ENCODE data around the gene SLC24A3.

The SLC24A3 gene

DNA sequence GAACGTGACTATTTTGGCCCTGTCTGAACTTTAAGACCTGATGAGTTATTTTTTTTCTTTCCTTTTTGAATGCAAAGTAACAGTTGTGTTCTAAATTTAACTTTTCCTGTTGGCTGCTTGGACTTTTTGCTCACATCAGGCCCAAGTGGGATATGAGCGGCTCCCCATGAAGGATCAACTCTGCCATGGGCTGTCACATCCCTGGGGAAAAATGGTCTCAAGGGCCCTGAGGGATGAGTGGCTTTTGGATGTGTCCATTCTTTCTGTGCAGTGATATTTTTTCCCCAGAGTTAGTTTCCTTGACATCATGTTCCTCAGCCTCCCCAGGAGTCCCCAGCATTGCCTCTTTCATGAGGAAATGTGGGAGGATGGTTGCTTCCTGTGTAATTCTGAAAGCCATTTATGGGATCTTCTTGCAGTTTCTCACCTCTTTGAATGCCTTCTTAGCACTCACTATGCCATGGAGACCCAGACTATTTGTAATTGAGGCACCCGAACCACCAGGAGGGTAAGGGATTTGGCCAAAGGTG lies 92.5 kb downstream of the SLC24A3 start:
- DNase-seq, result no peak

DNA sequence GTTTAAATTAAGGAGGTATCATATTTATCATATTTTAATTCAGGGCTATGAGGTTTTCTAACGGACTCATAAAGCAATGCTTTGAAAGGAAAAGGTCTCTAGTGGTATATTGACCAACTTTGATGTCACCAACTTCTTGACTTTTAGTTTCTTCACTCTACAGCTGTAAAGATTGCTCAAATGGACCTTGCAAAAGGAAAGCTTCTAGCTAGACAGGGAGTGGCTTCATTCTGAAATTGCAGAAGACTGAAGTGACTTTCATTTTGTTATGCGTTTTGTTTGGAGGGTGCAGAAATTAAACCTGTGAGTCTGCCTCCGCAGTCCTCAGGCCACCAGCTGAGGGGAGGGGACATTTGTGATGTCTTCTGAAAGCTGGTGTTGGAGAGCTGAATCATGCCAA lies 95.7 kb downstream of the SLC24A3 start:
- DNase-seq, result no peak

DNA sequence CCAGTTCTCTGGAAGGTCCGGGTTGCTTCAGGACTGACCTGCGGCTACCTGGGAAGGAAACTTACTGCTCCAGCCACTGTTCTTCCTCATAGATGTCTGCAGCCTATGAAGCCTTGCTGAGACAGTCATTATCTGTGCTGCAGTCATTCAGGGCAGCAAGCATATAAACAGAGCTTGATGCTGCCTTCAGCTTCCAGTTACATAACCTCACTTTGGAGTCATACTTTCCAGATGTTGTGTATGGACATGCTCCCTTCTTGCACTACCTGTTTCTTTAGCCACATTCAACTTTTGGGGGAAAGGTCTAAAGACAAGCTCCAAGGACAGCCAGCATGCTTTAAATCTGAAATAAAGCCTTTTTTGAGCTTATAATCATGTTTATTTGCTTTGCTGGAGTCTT lies 98.1 kb downstream of the SLC24A3 start:
- no peak for DNase-seq

DNA sequence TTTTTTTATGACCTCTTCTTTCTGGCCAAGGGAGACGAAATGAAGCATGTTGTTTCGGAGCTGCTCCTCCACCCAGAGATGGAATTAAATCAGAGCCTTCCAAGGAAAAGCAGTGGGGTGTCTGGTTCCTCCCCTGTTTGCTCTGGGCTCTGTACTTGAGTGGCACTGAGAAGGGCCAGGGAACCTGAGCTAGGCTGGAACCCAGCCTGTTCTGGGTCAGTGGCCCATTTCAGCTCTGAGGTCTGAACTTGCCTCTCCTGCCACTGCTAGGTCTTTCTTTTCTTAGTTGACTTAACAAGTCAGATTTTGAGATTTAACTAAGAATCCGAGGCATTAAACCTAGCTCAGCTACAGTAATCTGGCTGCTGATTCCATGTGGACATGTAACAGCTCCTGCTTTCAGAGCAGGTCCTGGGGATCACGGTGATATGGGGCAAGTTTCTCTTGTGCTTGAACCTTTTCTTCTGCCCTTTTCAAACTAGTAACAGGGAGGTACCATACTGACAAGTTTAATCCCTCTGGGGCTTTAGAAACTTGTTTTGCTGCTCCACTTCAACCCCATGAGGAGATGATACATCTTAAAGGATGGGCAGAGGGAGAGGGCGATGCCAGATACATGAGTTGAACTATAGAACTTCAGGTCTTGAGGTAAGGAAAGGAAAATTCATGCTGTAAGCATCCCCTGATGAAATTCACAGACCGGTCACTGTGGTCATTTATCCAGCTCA lies 101.1 kb downstream of the SLC24A3 start:
- no peak for DNase-seq

DNA sequence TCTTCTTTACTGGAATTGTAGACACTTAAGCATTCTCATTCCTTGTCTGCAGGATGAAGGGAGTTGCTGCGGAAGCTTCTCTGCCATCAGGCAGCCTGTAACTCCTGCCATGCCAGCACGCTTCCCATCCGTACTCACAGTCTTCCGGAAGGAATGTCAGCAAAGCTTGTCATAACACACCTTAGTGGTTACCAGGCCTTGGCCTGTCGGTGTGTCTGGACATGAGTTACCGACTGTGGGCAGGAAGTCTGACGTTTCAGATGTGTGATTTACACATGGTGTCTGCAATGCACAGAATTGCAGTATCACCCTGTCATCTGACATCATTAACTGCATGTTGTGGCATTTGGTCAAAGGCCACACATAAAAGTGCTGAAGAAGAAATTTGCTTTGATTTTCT lies 102.2 kb downstream of the SLC24A3 start:
- DNase-seq, result no peak

DNA sequence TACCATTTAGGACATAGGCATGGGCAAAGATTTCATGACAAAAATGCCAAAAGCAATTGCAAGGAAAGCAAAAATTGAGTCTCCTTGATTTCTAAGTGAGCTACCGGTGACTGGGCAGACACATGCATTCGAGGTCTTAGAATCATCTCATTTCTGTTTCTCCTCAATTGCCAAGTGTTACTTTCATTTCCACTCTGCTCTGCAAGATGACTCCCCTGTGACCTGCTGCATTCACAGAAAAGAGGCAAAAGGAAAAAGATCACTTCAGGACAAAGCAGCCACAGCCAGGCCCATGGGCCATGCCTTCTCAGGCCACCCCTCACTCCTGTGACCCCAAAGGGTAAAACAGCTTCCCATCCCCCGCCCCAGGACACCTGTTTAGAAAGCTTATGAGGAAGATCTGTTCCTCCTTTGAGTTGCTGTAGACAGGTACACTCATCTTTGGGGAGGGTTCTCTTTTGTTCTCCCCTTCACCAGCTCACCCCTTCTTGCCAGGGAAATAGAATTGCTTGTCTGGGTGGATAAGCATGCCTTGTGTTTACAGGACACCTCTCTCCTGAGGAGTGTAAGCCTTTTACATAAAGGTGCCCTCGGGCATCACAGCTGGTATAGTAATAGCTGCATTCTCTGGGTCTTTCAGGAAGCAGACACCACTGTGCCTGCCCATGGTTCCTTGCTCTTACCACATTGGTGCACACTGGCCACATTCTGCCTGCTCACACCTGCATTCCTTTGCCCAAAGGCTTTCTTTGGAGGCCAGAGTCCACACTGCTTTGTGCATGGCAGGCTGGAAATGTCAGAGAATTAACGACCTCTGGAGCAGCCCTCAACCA lies 105.0 kb downstream of the SLC24A3 start:
- no peak for DNase-seq

DNA sequence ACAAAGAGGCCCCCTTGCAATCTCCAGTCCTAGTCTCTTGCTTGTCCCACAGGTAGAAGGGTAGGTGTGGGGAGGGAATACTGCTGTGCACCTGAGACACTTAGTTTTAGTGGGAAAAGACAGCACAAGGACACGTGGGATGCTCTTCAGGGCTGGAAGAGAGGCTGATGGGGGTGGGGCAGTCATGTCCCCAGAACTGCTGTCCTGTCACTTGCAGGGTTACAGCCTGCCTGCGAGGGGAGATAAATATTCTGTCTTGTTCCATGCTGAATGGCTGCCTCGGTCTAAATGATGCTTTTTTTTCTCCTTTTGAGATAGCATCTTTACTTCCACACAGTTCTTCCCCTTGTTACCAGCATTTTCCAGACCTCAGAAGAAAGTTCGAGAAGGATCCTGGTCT lies 106.2 kb downstream of the SLC24A3 start:
- no peak for DNase-seq

DNA sequence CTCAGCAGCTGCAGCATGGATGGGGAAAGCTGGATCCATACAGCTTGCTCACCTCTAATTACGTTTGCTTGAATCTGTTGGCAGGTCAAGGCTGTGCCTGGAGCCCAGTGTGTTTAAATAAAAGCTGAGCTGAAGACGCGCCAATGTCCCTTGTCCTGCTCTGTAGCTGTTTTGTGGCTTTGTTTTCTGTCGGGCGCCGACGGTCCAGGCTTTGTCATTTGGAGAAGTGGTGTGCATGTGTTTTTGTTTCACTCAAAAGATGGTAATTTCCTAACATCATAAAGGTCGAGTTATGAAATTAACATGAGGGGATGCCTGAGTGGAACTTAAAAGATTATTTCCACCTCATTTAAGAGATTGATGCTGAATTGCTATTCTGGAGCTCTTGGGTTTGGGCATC lies 107.6 kb downstream of the SLC24A3 start:
- no peak for DNase-seq

DNA sequence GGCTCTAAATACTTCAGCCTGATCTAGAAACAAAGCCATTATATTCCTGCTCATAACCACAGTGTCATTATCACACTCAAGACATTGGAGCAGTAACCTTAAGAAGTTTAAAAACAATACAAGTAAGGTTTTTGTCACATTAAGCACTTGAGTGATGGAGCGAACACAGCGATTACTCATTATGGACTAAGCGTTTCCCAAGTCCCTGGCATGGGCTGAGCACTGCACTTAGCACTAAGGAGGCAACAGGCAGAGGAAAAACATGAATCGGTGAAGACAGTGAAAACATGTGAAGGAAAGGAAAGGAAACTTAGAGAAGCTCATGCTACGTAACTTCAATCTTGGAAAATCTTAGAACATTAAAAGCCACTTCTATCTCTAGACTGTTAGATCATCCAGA lies 108.7 kb downstream of the SLC24A3 start:
- DNase-seq, result no peak

DNA sequence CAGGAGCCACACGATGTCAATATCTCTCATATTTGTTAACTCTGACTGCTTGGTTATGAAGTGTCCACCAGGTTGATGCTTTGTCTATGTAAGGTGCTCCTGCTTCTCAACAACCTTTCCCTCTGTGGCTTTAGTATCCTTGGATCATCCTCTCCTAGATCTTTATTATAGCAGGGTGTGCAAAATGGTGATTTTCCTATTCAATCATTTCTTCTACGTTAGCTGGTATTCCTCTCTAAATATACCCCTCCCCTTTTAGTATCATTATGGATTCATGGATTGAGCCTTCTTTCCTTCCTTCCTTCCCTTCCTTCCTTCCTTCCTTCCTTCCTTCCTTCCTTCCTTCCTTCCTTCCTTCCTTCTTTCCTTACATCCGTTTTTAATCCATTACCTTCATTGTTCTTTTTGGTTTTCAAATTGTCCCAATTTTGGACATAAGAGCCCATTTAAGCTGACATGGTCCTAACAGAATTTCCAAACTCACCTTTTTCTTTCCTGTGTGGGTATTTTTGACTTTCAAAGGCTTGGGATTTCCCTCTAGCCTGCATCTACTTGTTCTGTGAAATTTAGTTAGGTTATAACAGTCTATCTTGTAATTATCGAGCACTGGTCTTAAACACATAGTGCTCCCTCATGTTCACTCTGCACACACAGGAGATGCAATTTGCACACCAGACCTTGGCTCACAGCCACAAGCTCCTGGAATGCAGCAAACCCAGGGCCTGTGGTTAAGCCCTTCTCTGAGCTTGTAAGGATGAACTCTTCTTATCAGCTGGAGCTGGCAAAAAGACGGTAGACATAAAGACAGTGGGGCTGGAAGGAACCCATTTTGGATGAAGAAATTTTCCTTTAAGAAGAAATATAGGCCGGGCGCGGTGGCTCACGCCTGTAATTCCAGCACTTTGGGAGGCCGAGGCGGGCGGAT lies 109.9 kb downstream of the SLC24A3 start:
- no peak for DNase-seq

DNA sequence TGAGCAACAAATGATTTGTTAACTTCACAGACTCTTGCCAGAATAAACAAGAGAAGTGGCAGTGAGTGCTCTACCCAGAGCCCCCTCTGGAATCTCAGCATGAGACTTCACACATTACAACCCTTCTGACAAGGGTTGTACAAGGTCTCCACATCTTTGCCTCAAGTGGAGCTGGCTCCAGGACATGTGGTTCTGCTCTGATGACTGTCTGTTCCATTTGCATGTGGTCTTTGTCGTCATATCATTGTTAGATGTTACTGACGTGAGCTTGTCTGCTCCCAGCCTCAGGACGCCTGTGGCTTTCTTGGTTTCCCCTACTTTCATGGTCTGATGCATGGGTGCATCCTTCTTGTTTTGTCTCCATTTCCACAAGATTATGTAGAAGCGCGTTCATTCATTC lies 115.0 kb downstream of the SLC24A3 start:
- no peak for DNase-seq

DNA sequence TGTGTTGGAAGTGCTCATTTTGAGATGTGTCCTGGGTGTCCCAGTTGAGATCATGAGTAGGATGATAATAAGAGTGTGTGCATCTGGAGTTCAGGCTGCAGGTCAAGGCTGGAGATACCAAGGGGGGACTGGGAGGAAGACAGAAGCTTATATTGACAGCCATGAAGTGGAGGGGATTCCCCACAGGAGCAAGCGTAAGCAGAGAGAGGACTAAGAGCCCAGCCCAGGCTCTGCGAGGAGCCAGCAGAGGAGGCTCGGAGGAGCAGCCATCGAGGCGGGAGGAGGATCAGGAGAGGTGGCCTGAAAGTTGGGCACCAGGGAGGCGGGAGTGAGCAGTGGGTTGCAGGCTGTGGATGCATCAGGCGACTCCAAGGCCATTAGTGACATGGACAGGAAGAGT lies 116.2 kb downstream of the SLC24A3 start:
- DNase-seq, result no peak

DNA sequence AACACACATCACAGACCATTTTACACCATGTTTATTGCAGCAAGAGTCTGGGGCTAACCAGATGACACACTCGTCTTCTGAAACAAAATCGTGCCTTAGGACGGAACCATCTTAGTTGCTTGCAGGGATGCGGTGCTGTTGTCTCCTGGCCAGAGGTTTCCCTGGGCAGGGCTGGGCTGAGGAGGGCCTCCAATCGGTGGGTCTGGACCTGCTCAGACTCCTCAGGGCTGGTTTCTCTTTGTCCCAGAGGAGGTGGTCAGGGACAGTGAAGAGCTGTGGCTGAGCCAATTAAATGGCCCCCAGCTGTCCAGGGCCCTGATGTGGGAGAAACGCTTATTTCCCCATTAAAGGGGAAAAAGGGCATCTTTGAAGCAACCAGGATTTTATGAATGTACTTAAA lies 117.6 kb downstream of the SLC24A3 start:
- DNase-seq, result no peak

DNA sequence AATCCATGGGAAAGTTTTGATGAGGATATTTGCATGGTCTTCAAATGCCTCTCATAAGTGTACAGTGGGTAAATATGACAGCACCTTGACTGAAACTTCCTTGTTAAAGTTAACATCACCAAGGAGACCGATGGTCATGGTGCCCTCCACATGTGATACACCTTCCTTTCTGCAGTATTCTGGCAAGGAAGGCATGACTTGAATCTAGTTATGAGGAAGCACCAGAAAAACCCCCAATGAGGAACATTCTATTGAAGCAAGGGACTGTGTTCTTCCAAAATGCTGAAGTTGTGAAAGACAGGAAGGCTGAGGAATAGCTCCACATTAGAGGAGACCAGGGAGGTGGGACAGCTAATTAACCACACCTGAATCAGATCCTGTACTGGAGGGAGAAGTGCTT lies 118.3 kb downstream of the SLC24A3 start:
- DNase-seq, result no peak

DNA sequence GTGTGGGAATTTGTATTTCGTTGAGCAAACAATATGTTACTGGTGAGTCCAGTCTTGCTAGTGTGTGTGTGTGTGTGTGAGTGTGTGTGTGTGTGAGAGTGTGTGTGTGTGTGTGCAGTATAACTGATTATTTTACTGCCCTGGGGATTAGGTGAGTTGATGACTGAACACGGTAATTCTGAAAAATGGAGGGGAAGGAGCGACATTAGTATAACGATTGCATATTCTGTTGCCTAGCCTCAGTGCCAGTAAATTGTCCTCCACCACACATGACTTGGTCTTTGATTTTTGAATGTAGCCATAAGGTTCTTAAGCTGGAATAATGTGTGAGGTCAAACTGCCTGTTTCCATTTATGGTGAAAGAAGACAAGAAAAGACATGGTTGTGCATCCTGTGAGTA lies 121.1 kb downstream of the SLC24A3 start:
- no peak for DNase-seq

DNA sequence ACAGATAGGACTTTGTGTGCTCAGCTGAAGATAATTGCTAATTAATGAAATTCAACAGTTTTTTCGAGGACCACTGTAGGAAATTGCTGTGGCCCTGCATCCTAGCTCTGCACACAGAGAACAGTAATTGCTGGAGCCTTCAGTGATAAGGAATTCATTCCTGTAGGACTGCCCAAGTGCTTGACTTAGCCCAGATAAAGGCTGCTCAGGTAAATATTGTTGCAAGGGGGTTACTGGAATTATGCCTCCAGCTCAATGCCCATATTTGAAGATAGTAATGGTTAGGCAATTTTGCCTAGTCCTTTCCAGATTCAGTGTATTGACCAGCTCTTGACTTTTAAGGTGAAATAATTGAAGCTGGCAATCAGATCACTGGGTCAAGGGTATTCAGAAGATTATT lies 122.9 kb downstream of the SLC24A3 start:
- no peak for DNase-seq

DNA sequence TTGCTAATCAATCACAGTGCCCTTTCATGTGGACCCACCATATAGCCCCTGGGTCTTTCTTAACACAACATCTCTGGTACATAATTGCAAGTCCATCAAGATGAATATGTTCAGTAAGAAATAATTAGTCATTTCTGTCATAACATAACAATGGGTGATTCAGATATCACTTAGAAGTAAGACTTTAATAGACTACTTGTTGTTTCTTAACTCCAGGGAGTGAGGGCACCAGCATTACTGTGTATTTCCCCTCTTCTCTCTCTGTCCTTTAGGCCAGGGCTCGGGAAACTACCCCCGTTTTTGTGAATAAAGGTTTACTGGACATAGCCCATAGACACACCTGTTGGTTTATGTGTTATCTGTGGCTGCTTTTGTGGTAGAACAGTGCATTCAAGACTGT lies 123.5 kb downstream of the SLC24A3 start:
- DNase-seq, result no peak

DNA sequence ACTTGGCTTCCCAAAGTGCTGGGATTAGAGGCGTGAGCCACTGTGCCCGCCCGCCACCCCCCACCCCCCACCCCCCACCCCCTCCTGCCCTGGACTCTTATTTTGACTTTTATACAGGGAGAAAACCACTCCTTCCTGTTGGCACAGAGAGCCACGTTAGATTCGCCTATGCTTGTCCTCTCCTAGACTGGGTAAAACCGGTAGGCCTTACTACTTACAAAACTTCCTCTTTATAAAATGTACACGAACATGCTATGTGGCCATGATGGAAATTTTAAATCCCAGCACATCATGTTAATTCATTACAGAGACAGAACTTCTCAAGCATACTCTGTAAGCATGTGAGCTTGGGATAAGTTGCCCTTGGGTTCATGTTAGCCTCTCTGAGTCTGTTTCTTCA lies 124.2 kb downstream of the SLC24A3 start:
- DNase-seq, result no peak

DNA sequence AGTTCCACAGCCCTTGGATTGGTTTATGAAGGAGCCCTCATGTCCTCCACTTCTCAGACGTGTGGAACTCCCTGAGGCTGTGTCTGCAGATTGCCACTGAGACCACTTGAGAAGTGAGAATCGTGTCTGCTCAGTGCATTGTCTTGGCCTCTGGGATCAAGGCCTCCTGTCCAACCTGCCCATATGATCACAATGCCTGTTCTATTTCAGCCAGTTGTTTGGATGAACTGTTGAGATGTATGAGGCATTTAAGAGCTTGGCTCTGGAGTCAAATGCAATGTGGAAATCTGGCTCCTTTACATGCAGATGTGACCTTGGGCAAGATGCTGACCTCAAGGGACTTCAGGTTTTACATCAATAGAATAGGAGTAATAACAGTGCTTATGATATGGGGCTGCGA lies 125.9 kb downstream of the SLC24A3 start:
- no peak for DNase-seq

DNA sequence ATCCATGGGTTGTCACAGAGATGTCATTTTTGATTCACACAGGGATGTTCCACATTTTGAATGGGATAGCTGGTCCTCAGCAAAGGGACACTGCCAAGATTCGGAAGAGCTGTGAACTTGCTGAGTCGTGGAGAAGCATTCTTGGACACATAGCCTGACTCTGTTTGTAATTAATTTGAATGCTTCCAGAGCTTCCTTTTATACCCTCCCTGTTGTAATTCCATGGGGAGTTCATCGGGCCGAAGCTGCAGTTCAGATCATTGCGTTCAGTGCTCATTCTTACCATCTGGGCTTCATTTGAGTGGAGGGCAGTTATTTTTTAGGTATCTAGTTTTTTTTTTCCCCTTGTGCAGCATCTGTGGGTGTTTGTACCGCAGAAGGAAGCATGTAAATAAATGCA lies 126.5 kb downstream of the SLC24A3 start:
- DNase-seq, result no peak

DNA sequence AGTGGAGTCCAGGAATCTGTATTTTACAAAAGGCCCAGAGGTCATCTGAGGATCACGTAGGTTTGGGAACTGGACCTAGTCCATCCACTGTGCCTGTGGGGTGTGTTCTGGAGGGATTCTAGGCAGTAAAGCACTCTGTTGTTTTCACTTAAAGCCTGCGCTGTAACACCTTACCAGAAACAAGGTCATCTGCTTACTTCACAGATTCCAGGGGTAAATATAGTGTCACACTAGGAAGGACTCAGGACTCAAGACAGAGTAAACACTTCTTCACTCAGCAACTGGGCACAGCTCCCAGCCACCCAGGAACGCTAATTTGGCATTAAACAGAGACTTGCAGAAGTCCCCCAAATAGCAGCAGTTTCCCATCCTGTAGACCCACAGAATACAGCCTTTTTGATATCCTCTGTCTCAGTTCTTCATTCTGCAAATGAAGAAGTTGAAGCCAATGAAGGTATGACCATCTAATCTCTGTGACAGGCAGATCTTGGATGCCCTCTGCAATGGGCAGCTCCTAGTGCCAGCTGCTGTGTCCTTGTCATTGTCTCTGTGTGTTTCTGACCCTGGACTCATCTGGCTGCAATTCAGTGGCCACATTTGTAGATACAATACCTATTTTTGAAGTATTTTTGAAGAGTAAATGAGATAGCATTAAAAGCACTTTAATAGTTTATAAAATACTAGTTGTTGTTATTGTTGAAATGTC lies 129.1 kb downstream of the SLC24A3 start:
- no peak for DNase-seq

DNA sequence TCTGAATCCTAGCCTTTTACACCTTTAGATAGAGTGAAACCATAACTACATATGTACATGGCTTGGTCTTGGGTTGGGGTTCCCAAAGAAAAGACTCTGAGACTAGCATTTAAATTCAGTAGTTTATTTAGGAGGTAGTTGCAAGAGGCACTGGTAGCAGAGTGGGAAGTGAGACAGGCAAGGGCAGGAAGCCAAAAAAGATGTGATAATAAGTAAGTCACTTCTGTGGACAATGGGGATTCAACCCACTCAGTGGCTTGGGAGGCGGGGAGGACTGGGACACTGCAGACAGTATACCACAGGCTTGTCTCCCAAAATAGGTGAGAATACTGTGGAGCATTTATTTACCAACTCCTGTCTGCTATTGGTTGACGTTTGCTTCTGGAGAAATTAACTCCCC lies 131.9 kb downstream of the SLC24A3 start:
- DNase-seq, result no peak

All from HCEC 1CT (cell line).